ENCODE measurements around the gene TNFRSF13B. TPM values are rescaled to one million over a fixed set of nuclear protein-coding genes. Genes with fewer than 3 reads are reported as not detected.
"Not testable (repeated sequence)": the region's sequence is repeated elsewhere in the genome, so short reads cannot be mapped to it uniquely, and the experiment has no call there.

The TNFRSF13B gene
- total RNA-seq, 2 donors from 2014 or later: not detected

DNA sequence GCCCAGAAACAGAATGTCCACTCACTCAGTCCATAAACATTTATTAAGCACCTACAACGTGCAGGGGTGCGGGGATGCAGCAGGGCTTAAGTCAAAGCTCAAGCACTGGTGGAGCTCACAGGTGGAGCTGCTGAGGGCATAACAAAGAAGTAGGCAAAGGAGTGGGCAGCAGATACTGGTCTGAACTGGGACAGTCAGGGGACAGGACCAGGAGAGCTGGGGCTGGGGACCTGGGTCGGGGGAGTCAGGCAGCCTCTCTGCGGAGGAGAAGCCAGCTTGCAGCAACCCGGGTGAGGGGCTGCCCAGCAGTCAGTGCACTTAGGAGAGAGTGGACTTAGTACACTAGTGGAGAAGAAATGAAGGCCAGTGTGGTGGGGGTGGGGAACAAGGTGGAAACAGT is 10.0 kb upstream of the TNFRSF13B start:
- Histone ChIP-seq H3K36me3 (replicated peaks in 1 of 2; ENCODE audit: insufficient read depth in 1 of 2, low read depth in 2 of 2) (no peaks in the 10 kb centered on the region), H3K9me3 (no peaks in the 10 kb centered on the region), H3K4me1 (no peaks in the 10 kb centered on the region), H3K4me3 (no peak overlapping the region), H3K27me3 (no peaks in the 10 kb centered on the region), H3K27ac (no peak overlapping the region)
- no peak for ATAC-seq
- 76 to 81% methylated on average over 5 of the region's 5 CpGs for WGBS, 2 donors
- DNase-seq: no peak
- intact Hi-C loops (cut with DNase I): no loop called here
- TF ChIP-seq CTCF (IDR thresholded peaks at IDR 0.05) (no peak), POLR2A (IDR thresholded peaks at IDR 0.05) (no peak)

GRCh38 chr17:16980813-16981731 is 9.2 kb upstream of the TNFRSF13B start:
- Histone ChIP-seq H3K9me3 (no peaks in the 10 kb centered on the region), H3K27me3 (no peaks in the 10 kb centered on the region), H3K4me3 (no peak overlapping the region), H3K4me1 (no peaks in the 10 kb centered on the region), H3K27ac (no peak overlapping the region), H3K36me3 (replicated peaks in 1 of 2; ENCODE audit: insufficient read depth in 1 of 2, low read depth in 2 of 2) (no peaks in the 10 kb centered on the region)
- intact Hi-C loops (cut with DNase I): no loop called here
- ATAC-seq (no peak), DNase-seq (no peak)
- 84 to 89% methylated on average over 19 to 26 of the region's 26 CpGs for WGBS, 2 donors
- TF ChIP-seq POLR2A (IDR thresholded peaks at IDR 0.05): no peak
- no peak for TF ChIP-seq CTCF (IDR thresholded peaks at IDR 0.05)

- Histone ChIP-seq H3K27me3 (no peaks in the 10 kb centered on the region), H3K36me3 (replicated peaks in 1 of 2; ENCODE audit: insufficient read depth in 1 of 2, low read depth in 2 of 2) (no peaks in the 10 kb centered on the region), H3K9me3 (no peaks in the 10 kb centered on the region), H3K27ac (no peak overlapping the region), H3K4me1 (no peaks in the 10 kb centered on the region), H3K4me3 (no peak overlapping the region)
- DNase-seq (no peak), ATAC-seq (no peak)
- intact Hi-C loops (cut with DNase I): no loop called here
- 66 to 79% methylated on average over 8 of the region's 8 CpGs for WGBS, 2 donors
- TF ChIP-seq CTCF (IDR thresholded peaks at IDR 0.05): no peak
- no peak for TF ChIP-seq POLR2A (IDR thresholded peaks at IDR 0.05)
These were observed 8.1 kb upstream of the TNFRSF13B start for GRCh38 chr17:16980061-16980460.

DNA sequence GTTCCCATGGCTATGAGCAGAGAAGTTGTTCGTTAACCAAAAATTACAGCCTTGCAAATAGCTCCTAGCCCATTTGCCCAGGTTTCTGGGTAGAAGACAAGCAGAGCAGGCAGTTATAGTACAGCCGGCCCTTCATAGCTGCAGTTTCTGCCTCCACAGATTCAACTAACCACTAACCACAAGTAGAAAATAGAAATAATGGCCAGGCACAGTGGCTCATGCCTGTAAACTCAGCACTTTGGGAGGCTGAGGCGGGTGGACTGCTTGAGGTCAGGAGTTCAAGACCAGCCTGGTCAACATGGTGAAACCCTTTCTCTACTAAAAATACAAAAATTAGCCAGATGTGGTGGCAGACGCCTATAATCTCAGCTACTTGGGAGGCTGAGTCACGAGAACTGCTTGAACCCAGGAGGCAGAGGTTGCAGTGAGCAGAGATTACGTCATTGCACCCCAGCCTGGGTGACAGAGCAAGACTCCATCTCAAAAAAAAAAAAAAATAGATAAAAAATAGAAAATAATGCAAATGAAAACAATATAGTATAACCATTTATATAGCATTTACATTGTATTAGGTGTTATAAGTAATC is 7.4 kb upstream of the TNFRSF13B start:
- 73 to 82% methylated on average over 6 of the region's 6 CpGs for WGBS, 2 donors
- H3K27me3 ChIP-seq; H3K27ac ChIP-seq; H3K4me3 ChIP-seq; DNase-seq; ATAC-seq; intact Hi-C loops (cut with DNase I); H3K36me3 ChIP-seq (replicated peaks in 1 of 2; ENCODE audit: insufficient read depth in 1 of 2, low read depth in 2 of 2); H3K4me1 ChIP-seq; H3K9me3 ChIP-seq: not testable (repeated sequence)

- intact Hi-C loops (cut with DNase I): no loop called here
- TF ChIP-seq POLR2A (IDR thresholded peaks at IDR 0.05) (no peak), CTCF (IDR thresholded peaks at IDR 0.05) (no peak)
- H3K4me3 ChIP-seq: no peak overlapping the region
- no peak for ATAC-seq
- no peaks in the 10 kb centered on the region for H3K36me3 ChIP-seq (replicated peaks in 1 of 2; ENCODE audit: insufficient read depth in 1 of 2, low read depth in 2 of 2)
- H3K4me1 ChIP-seq: no peaks in the 10 kb centered on the region
- no peak overlapping the region for H3K27ac ChIP-seq
- WGBS, 2 donors: 51 to 52% methylated on average over 6 of the region's 6 CpGs
- no peaks in the 10 kb centered on the region for H3K9me3 ChIP-seq
- H3K27me3 ChIP-seq: no peaks in the 10 kb centered on the region
- no peak for DNase-seq
These were observed 6.0 kb upstream of the TNFRSF13B start for GRCh38 chr17:16977932-16978331.
